Measurements from ENCODE around the gene NACC2.

- TF ChIP-seq CTCF (IDR thresholded peaks at IDR 0.05; ENCODE audit: low read depth, low read length) (no peak), EZH2phosphoT487 (IDR thresholded peaks at IDR 0.05; ENCODE audit: low read depth) (no peak)
Observed at GRCh38 chr9:135989722-135990467, 105.2 kb downstream of the NACC2 start.

Data from OCI-LY3 (cell line).